Osteocyte (in vitro differentiated cells): ENCODE measurements around the gene SH3GL2. TPM values are rescaled to one million over a fixed set of nuclear protein-coding genes. Genes with fewer than 3 reads are reported as not detected.

ENCODE experiments used
- DNase-seq: peaks from one replicate; pipeline ENCODE4 v3.0.0; 2021; ENCODE audit warnings: mixed read lengths; ENCODE audit not compliant: unreplicated experiment; ENCODE audit errors: extremely low spot score
- H3K27ac Mint-ChIP-seq: one replicate; pipeline ENCODE4 v1.8.0; 2021; ENCODE audit warnings: mild to moderate bottlenecking, mixed read lengths; ENCODE audit not compliant: unreplicated experiment
- H3K27me3 Mint-ChIP-seq: one replicate; pipeline ENCODE4 v1.8.0; 2021; ENCODE audit warnings: mixed read lengths; ENCODE audit not compliant: unreplicated experiment
- H3K36me3 Mint-ChIP-seq: one replicate; pipeline ENCODE4 v1.8.0; 2021; ENCODE audit warnings: mixed read lengths; ENCODE audit not compliant: unreplicated experiment
- H3K4me1 Mint-ChIP-seq: one replicate; pipeline ENCODE4 v1.8.0; 2021; ENCODE audit warnings: mixed read lengths; ENCODE audit not compliant: unreplicated experiment
- H3K4me3 Mint-ChIP-seq: one replicate; pipeline ENCODE4 v1.8.0; 2021; ENCODE audit warnings: mild to moderate bottlenecking, moderate library complexity, mixed read lengths; ENCODE audit not compliant: unreplicated experiment
- H3K9me3 Mint-ChIP-seq: one replicate; pipeline ENCODE4 v1.8.0; 2021; ENCODE audit warnings: mixed read lengths; ENCODE audit not compliant: unreplicated experiment
- CTCF ChIP-seq: fragments of 200-600 bp; sonication (generic); IDR thresholded peaks from 2 replicates; pipeline ENCODE4 v1.5.0; 2021; ENCODE audit warnings: antibody characterized with exemption, mild to moderate bottlenecking, moderate library complexity
- total RNA-seq: library from RNA; stranded (reverse); gene quantifications from 2 replicates; pipeline ENCODE4 v1.2.1, GENCODE V29; 2021

SH3GL2 gene
- total RNA-seq, 1 donor from 2014 or later: 0.16 TPM

GRCh38 chr9:17631396-17631795 lies 52.5 kb downstream of the SH3GL2 start:
- DNase-seq: no peak

GRCh38 chr9:17632994-17633393 lies 54.1 kb downstream of the SH3GL2 start:
- Mint-ChIP-seq H3K27me3 (no peaks in the 10 kb centered on the region), H3K4me1 (no peaks in the 10 kb centered on the region), H3K27ac (no peak overlapping the region), H3K9me3 (no peaks in the 10 kb centered on the region), H3K4me3 (no peak overlapping the region), H3K36me3 (no peaks in the 10 kb centered on the region)
- no peak for TF ChIP-seq CTCF
- no peak for DNase-seq

More at GRCh38 chr9:17631396-17631795, 52.5 kb downstream of the SH3GL2 start:
- no peak overlapping the region for H3K4me3 Mint-ChIP-seq
- peaks cover 4% of the 10 kb centered on the region for H3K27me3 Mint-ChIP-seq
- H3K27ac Mint-ChIP-seq: no peak overlapping the region
- no peaks in the 10 kb centered on the region for H3K9me3 Mint-ChIP-seq
- TF ChIP-seq CTCF: no peak
- H3K36me3 Mint-ChIP-seq: no peaks in the 10 kb centered on the region
- no peaks in the 10 kb centered on the region for H3K4me1 Mint-ChIP-seq

- no peak overlapping the region for H3K27ac Mint-ChIP-seq
- no peak overlapping the region for H3K4me3 Mint-ChIP-seq
Measured at GRCh38 chr9:17635115-17635890, 56.4 kb downstream of the SH3GL2 start.

GRCh38 chr9:17636349-17636748 lies 57.5 kb downstream of the SH3GL2 start:
- no peaks in the 10 kb centered on the region for H3K4me1 Mint-ChIP-seq
- no peak for DNase-seq
- H3K27me3 Mint-ChIP-seq: no peaks in the 10 kb centered on the region
- no peaks in the 10 kb centered on the region for H3K9me3 Mint-ChIP-seq
- no peak for TF ChIP-seq CTCF
- H3K36me3 Mint-ChIP-seq: no peaks in the 10 kb centered on the region
- no peak overlapping the region for H3K4me3 Mint-ChIP-seq
- H3K27ac Mint-ChIP-seq: no peak overlapping the region

More at GRCh38 chr9:17635115-17635890, 56.4 kb downstream of the SH3GL2 start:
- Mint-ChIP-seq H3K36me3 (no peaks in the 10 kb centered on the region), H3K4me1 (no peaks in the 10 kb centered on the region), H3K9me3 (no peaks in the 10 kb centered on the region), H3K27me3 (no peaks in the 10 kb centered on the region)
- no peak for DNase-seq
- no peak for TF ChIP-seq CTCF

- no peaks in the 10 kb centered on the region for H3K36me3 Mint-ChIP-seq
- no peaks in the 10 kb centered on the region for H3K4me1 Mint-ChIP-seq
- H3K4me3 Mint-ChIP-seq: no peak overlapping the region
- no peaks in the 10 kb centered on the region for H3K27me3 Mint-ChIP-seq
- no peak overlapping the region for H3K27ac Mint-ChIP-seq
- TF ChIP-seq CTCF: no peak
- DNase-seq: no peak
- no peaks in the 10 kb centered on the region for H3K9me3 Mint-ChIP-seq
Measured at GRCh38 chr9:17636821-17637220, 58.0 kb downstream of the SH3GL2 start.
